HG02610 (cell line): ENCODE measurements around the gene ABCC11.
"Not testable (repeated sequence)": the region's sequence is repeated elsewhere in the genome, so short reads cannot be mapped to it uniquely, and the experiment has no call there.

ENCODE experiments used
- ATAC-seq: cut with Tn5 transposase; IDR thresholded peaks from one replicate; pipeline ENCODE4 v1.9.1; 2021; ENCODE audit warnings: mild to moderate bottlenecking, moderate library complexity; ENCODE audit not compliant: unreplicated experiment

ABCC11 gene

GRCh38 chr16:48204825-48205151 lies 42.6 kb downstream of the ABCC11 start:
- no peak for ATAC-seq

- ATAC-seq: no peak
Measured at GRCh38 chr16:48203974-48204824, 43.1 kb downstream of the ABCC11 start.

GRCh38 chr16:48201515-48202201 lies 45.7 kb downstream of the ABCC11 start:
- no peak for ATAC-seq

GRCh38 chr16:48197294-48197693 lies 50.0 kb downstream of the ABCC11 start:
- ATAC-seq: no peak

- ATAC-seq: no peak
Measured at GRCh38 chr16:48194828-48195556, 52.3 kb downstream of the ABCC11 start.

GRCh38 chr16:48193846-48194245 lies 53.5 kb downstream of the ABCC11 start:
- no peak for ATAC-seq

- ATAC-seq: peak; percentile 86
Measured at GRCh38 chr16:48188449-48189102, 58.8 kb downstream of the ABCC11 start.

- ATAC-seq: no peak
Measured at GRCh38 chr16:48187779-48188178, 59.6 kb downstream of the ABCC11 start.

GRCh38 chr16:48184681-48185080 lies 62.7 kb downstream of the ABCC11 start:
- no peak for ATAC-seq

GRCh38 chr16:48182979-48183537 lies 64.3 kb downstream of the ABCC11 start:
- ATAC-seq: no peak

GRCh38 chr16:48181746-48182520 lies 65.4 kb downstream of the ABCC11 start:
- not testable (repeated sequence) for ATAC-seq

- ATAC-seq: no peak
Measured at GRCh38 chr16:48180868-48181480, 66.4 kb downstream of the ABCC11 start.

GRCh38 chr16:48176635-48177408 lies 70.5 kb downstream of the ABCC11 start:
- no peak for ATAC-seq

- ATAC-seq: no peak
Measured at GRCh38 chr16:48173889-48174288, 73.5 kb downstream of the ABCC11 start.

- no peak for ATAC-seq
Measured at GRCh38 chr16:48172682-48173081, 74.7 kb downstream of the ABCC11 start.

- no peak for ATAC-seq
Measured at GRCh38 chr16:48169896-48170295, 77.4 kb downstream of the ABCC11 start.

- ATAC-seq: no peak
Measured at GRCh38 chr16:48168075-48168474, 79.3 kb downstream of the ABCC11 start.

GRCh38 chr16:48166617-48167016 lies 80.7 kb downstream of the ABCC11 start:
- ATAC-seq: not testable (repeated sequence)
